B cell (primary cell): ENCODE data around the gene JARID2. TPM values are rescaled to one million over a fixed set of nuclear protein-coding genes. Genes with fewer than 3 reads are reported as not detected.

ENCODE experiments used
- ATAC-seq: fragments of 200-7000 bp; cut with Tn5 transposase; one replicate; pipeline ENCODE4 v1.10.0; 2021; ENCODE audit warnings: low read depth, mild to moderate bottlenecking, moderate number of reproducible peaks, moderate library complexity
- CTCF ChIA-PET: fragments of 350-600 bp; sonication (Branson Sonifier 250); formaldehyde crosslinking; loops from one replicate; lab custom pipeline; 2021; ENCODE audit warnings: antibody characterized with exemption, inconsistent platforms; lab: Charles Lee
- POLR2A ChIA-PET: fragments of 350-600 bp; sonication (Branson Sonifier 250); formaldehyde crosslinking; loops from one replicate; lab custom pipeline; 2021; ENCODE audit warnings: antibody characterized with exemption; lab: Charles Lee
- DNase-seq: peaks from one replicate; pipeline ENCODE4 v3.0.0; 2013
- H2AFZ ChIP-seq: 2 replicates; pipeline ENCODE4 v1.6.1; 2012; ENCODE audit warnings: mild to moderate bottlenecking, low read depth, low read length; ENCODE audit not compliant: insufficient read depth, poor library complexity, severe bottlenecking
- H3K27ac ChIP-seq, 2 donors: 1 replicate in 1 of 2; 2 replicates in 1 of 2; pipeline ENCODE4 v1.5.1; 2012 to 2013; ENCODE audit warnings: low read length in 2 of 2, mild to moderate bottlenecking in 2 of 2, moderate library complexity in 1 of 2
- H3K27me3 ChIP-seq, 4 experiments: fragments of 200-600 bp in 1 of 4; sonication (generic) in 1 of 4; replicated peaks in 1 of 4; 1 replicate in 2 of 4; 2 replicates in 2 of 4; pipeline versions ENCODE4 v1.6.1 to v1.7.0; 2013 to 2016; ENCODE audit warnings: low read length in 3 of 4, mild to moderate bottlenecking in 2 of 4, mixed read lengths in 1 of 4, moderate library complexity in 1 of 4; ENCODE audit not compliant: insufficient read depth in 4 of 4, control insufficient read depth in 3 of 4; ENCODE audit errors: control extremely low read depth in 1 of 4
- H3K36me3 ChIP-seq, 2 experiments: replicated peaks in 1 of 2; 1 replicate in 1 of 2; 2 replicates in 1 of 2; pipeline versions ENCODE4 v1.6.1 to v1.7.1; 2013; ENCODE audit warnings: low read length in 1 of 2; ENCODE audit not compliant: insufficient read depth in 2 of 2, control insufficient read depth in 1 of 2; ENCODE audit errors: control extremely low read depth in 1 of 2, extremely low read depth in 1 of 2
- H3K4me1 ChIP-seq, 2 donors: fragments of 200-600 bp in 1 of 2; sonication (generic) in 1 of 2; 1 replicate in 1 of 2; 2 replicates in 1 of 2; pipeline versions ENCODE4 v1.5.1 to v1.6.1; 2013 to 2017; ENCODE audit warnings: low read length in 2 of 2; ENCODE audit not compliant: control insufficient read depth in 2 of 2, insufficient read depth in 2 of 2
- H3K4me2 ChIP-seq: replicated peaks from 2 replicates; pipeline ENCODE3; 2012; ENCODE audit warnings: mild to moderate bottlenecking, low read depth, low read length; ENCODE audit not compliant: poor library complexity, severe bottlenecking
- H3K4me3 ChIP-seq, 5 experiments: fragments of 200-600 bp in 1 of 5; sonication (generic) in 1 of 5; 1 replicate in 3 of 5; 2 replicates in 2 of 5; pipeline versions ENCODE4 v1.5.1 to v1.7.0; 2011 to 2016; ENCODE audit warnings: low read length in 4 of 5, mild to moderate bottlenecking in 4 of 5, low read depth in 2 of 5, control low read depth in 1 of 5, moderate library complexity in 1 of 5; ENCODE audit not compliant: insufficient read depth in 1 of 5; ENCODE audit errors: control extremely low read depth in 1 of 5, extremely low read depth in 1 of 5
- H3K79me2 ChIP-seq: fragments of 200-600 bp; sonication (generic); one replicate; pipeline ENCODE4 v1.6.0; 2016; ENCODE audit warnings: low read length; ENCODE audit not compliant: control insufficient read depth, insufficient read depth
- H3K9ac ChIP-seq: fragments of 200-600 bp; sonication (generic); 2 replicates; pipeline ENCODE4 v1.6.1; 2017; ENCODE audit warnings: mild to moderate bottlenecking, low read length, moderate library complexity
- H3K9me3 ChIP-seq, 3 donors: one replicate each; pipeline versions ENCODE4 v1.6.1 to v1.7.1; 2013; ENCODE audit warnings: low read length in 2 of 3; ENCODE audit not compliant: control insufficient read depth in 2 of 3, insufficient read depth in 1 of 3; ENCODE audit errors: control extremely low read depth in 1 of 3
- H4K20me1 ChIP-seq: 2 replicates; pipeline ENCODE4 v1.6.0; 2012; ENCODE audit warnings: mild to moderate bottlenecking, low read length; ENCODE audit not compliant: insufficient read depth, control insufficient read depth, poor library complexity, severe bottlenecking
- H3K27ac Mint-ChIP-seq: one replicate; pipeline ENCODE4 v1.8.0; 2021; ENCODE audit warnings: mixed read lengths
- H3K27me3 Mint-ChIP-seq: one replicate; pipeline ENCODE4 v1.8.0; 2021; ENCODE audit warnings: mixed read lengths
- H3K4me1 Mint-ChIP-seq: one replicate; pipeline ENCODE4 v1.8.0; 2021; ENCODE audit warnings: mixed read lengths
- H3K4me3 Mint-ChIP-seq: one replicate; pipeline ENCODE4 v1.8.0; 2021; ENCODE audit warnings: mixed read lengths
- H3K9me3 Mint-ChIP-seq: one replicate; pipeline ENCODE4 v1.8.0; 2022; ENCODE audit warnings: mixed read lengths; ENCODE audit not compliant: insufficient read depth
- CTCF ChIP-seq: fragments of 200-600 bp; IDR thresholded peaks from one replicate; pipeline ENCODE4 v1.8.0; 2022; ENCODE audit warnings: antibody characterized with exemption, mild to moderate bottlenecking
- EZH2 ChIP-seq: IDR thresholded peaks from 2 replicates; pipeline ENCODE4 v1.6.1; 2012; ENCODE audit warnings: borderline replicate concordance, low read depth, mild to moderate bottlenecking, moderate library complexity, low read length; ENCODE audit not compliant: insufficient read depth, poor library complexity, severe bottlenecking
- WGBS: methylation state at CpG from one replicate; pipeline ENCODE4 v1.1.5; 2013; ENCODE audit warnings: missing lambda C conversion rate; ENCODE audit not compliant: insufficient coverage; 5-methylcytosine and 5-hydroxymethylcytosine counted together
- intact Hi-C: fragments of 100-400 bp; cut with micrococcal nuclease; formaldehyde crosslinking; loops from one replicate; pipeline ENCODE4 v1.10.0; 2022
- polyA plus RNA-seq: library from polyadenylated mRNA; depleted of rRNA; stranded (reverse); fragments of >200 nt; gene quantifications from 2 replicates; pipeline ENCODE4 v1.2.3, GENCODE V29; 2012
- total RNA-seq, 2 donors: library from RNA; stranded (reverse); fragments of 120-200 nt in 1 of 2; gene quantifications; 1 replicate in 1 of 2; 2 replicates in 1 of 2; pipeline versions ENCODE4 v1.2.3 to v1.2.4, GENCODE V29; 2013 to 2022

The JARID2 gene
- total and polyA plus RNA-seq, 2 donors (not counting 1 experiment from before 2014, with no cell fraction given) = 11.0 to 58.1 TPM

GRCh38 chr6:15386110-15386755, 140.4 kb downstream of the JARID2 start:
- WGBS = 94% methylated on average over 2 of the region's 7 CpGs
- DNase-seq (no peak), ATAC-seq (no peak)
- H4K20me1 ChIP-seq = peaks cover 72% of the 10 kb centered on the region
- no peaks in the 10 kb centered on the region for H3K9me3 Mint-ChIP-seq
- no peak overlapping the region for H3K9ac ChIP-seq
- no peaks in the 10 kb centered on the region for H3K36me3 ChIP-seq
- H3K27me3 Mint-ChIP-seq = no peaks in the 10 kb centered on the region
- H2AFZ ChIP-seq = no peak overlapping the region
- H3K27ac Mint-ChIP-seq = peak overlapping the region; percentile 3
- H3K4me1 ChIP-seq = peaks cover 64 to 67% of the 10 kb centered on the region in 2 donors
- TF ChIP-seq CTCF = no peak
- TF ChIP-seq EZH2 = no peak
- peak overlapping the region in 1 of 2 donors; percentile 4 for H3K27ac ChIP-seq
- POLR2A ChIA-PET = no interaction called here
- no peak overlapping the region for H3K4me2 ChIP-seq
- H3K4me3 Mint-ChIP-seq = no peak overlapping the region
- H3K9me3 ChIP-seq = no peaks in the 10 kb centered on the region
- H3K27me3 ChIP-seq = no peaks in the 10 kb centered on the region
- H3K79me2 ChIP-seq = peaks cover 99% of the 10 kb centered on the region
- H3K4me3 ChIP-seq = no peak overlapping the region
- peaks cover 82% of the 10 kb centered on the region for H3K4me1 Mint-ChIP-seq
- CTCF ChIA-PET = interaction anchor here (0.8 kb wide), 1 partner anchor 12 kb away, joined by 3 read pairs; no protein-coding TSS in a partner anchor
- intact Hi-C loops = no loop called here

GRCh38 chr6:15386756-15387112, 140.9 kb downstream of the JARID2 start:
- CTCF ChIA-PET = interaction anchor here (0.8 kb wide), 1 partner anchor 13 kb away, joined by 3 read pairs; no protein-coding TSS in a partner anchor
- no peak overlapping the region for H3K27ac Mint-ChIP-seq
- WGBS = 100% methylated on average over 1 of the region's 3 CpGs

More at GRCh38 chr6:15386756-15387112, 140.9 kb downstream of the JARID2 start:
- H3K27ac ChIP-seq = no peak overlapping the region
- Mint-ChIP-seq H3K4me3 (no peak overlapping the region), H3K27me3 (no peaks in the 10 kb centered on the region), H3K9me3 (no peaks in the 10 kb centered on the region), H3K4me1 (peaks cover 81% of the 10 kb centered on the region)
- TF ChIP-seq CTCF (no peak), EZH2 (no peak)
- H3K79me2 ChIP-seq = peaks cover 99% of the 10 kb centered on the region
- DNase-seq (no peak), ATAC-seq (no peak)
- peaks cover 74% of the 10 kb centered on the region for H4K20me1 ChIP-seq
- peaks cover 64 to 69% of the 10 kb centered on the region in 2 donors for H3K4me1 ChIP-seq
- H3K4me2 ChIP-seq = no peak overlapping the region
- H3K9ac ChIP-seq = no peak overlapping the region
- intact Hi-C loops = no loop called here
- H3K9me3 ChIP-seq = no peaks in the 10 kb centered on the region
- no peak overlapping the region for H2AFZ ChIP-seq
- no peak overlapping the region for H3K4me3 ChIP-seq
- no peaks in the 10 kb centered on the region for H3K36me3 ChIP-seq
- no peaks in the 10 kb centered on the region for H3K27me3 ChIP-seq
- POLR2A ChIA-PET = no interaction called here
